BJ (cell line): ENCODE data around the gene PERCC1. TPM values are rescaled to one million over a fixed set of nuclear protein-coding genes. Genes with fewer than 3 reads are reported as not detected.

Experiments
- CTCF ChIA-PET: fragments of 350-600 bp; formaldehyde crosslinking; extraction: SDS; loops from one replicate; lab custom pipeline; 2021; ENCODE audit warnings: antibody characterized with exemption, inconsistent platforms; lab: Yijun Ruan, JAX
- POLR2A ChIA-PET: fragments of 300-600 bp; sonication (Branson Sonifier 250); formaldehyde crosslinking; extraction: SDS; loops from one replicate; lab custom pipeline; 2021; ENCODE audit warnings: antibody characterized with exemption; lab: Charles Lee
- DNase-seq: peaks from one replicate; pipeline ENCODE4 v3.0.0-alpha.2; 2011; ENCODE audit warnings: low read depth
- H3K27me3 ChIP-seq: 2 replicates; pipeline ENCODE4 v1.6.0; 2011; ENCODE audit warnings: low read length; ENCODE audit not compliant: control insufficient read depth, insufficient read depth
- H3K36me3 ChIP-seq: 2 replicates; pipeline ENCODE4 v1.5.1; 2011; ENCODE audit warnings: low read length; ENCODE audit not compliant: control insufficient read depth, insufficient read depth
- H3K4me3 ChIP-seq: 2 replicates; pipeline ENCODE4 v1.5.1; 2011; ENCODE audit warnings: low read depth, mild to moderate bottlenecking, control low read depth, low read length
- CTCF ChIP-seq: IDR thresholded peaks from 2 replicates; pipeline ENCODE4 v1.5.1; 2011; ENCODE audit warnings: low read depth, mild to moderate bottlenecking, control low read depth, inconsistent platforms, low read length, moderate library complexity; ENCODE audit not compliant: insufficient read depth
- polyA minus RNA-seq: library from RNA; depleted of rRNA, polyadenylated mRNA; stranded (reverse); fragments of >200 nt; gene quantifications from 2 replicates; pipeline ENCODE4 v1.2.3, GENCODE V29; 2011; rRNA and poly(A)+ RNA removed
- polyA plus RNA-seq: library from polyadenylated mRNA; depleted of rRNA; stranded (reverse); fragments of >200 nt; gene quantifications from 2 replicates; pipeline ENCODE4 v1.2.3, GENCODE V29; 2011; rRNA removed

PERCC1 gene
- polyA plus RNA-seq (not detected in 2 replicates), polyA minus RNA-seq (not detected in 2 replicates)

- ChIA-PET CTCF (no interaction called here), POLR2A (no interaction called here)
- no peaks in the 10 kb centered on the region for H3K27me3 ChIP-seq
- no peaks in the 10 kb centered on the region for H3K36me3 ChIP-seq
- no peak for DNase-seq
- TF ChIP-seq CTCF = no peak
- H3K4me3 ChIP-seq = no peak within 1 kb of the TSS
Measured at GRCh38 chr16:1430759-1431496, at the start of gene PERCC1. Gene PERCC1, plus strand, starts transcription at chr16:1431078. Its CDS starts 1,516 bp downstream, at chr16:1432594.

- TF ChIP-seq CTCF = no peak
- DNase-seq = no peak
- no peaks in the 10 kb centered on the region for H3K27me3 ChIP-seq
- CTCF ChIA-PET = no interaction called here
- POLR2A ChIA-PET = no interaction called here
- H3K36me3 ChIP-seq = peaks cover 14% of the 10 kb centered on the region
- no peak overlapping the region for H3K4me3 ChIP-seq
Measured at GRCh38 chr16:1381612-1382406, 49.1 kb upstream of the PERCC1 start.

- TF ChIP-seq CTCF = no peak
- DNase-seq = no peak
- peaks cover 15% of the 10 kb centered on the region for H3K36me3 ChIP-seq
- H3K4me3 ChIP-seq = no peak overlapping the region
- H3K27me3 ChIP-seq = no peaks in the 10 kb centered on the region
- ChIA-PET POLR2A (no interaction called here), CTCF (interaction anchor here (1.0 to 1.1 kb wide), 2 partner anchors 12 to 14 kb away, joined by 3 read pairs; no protein-coding TSS in a partner anchor)
Measured at GRCh38 chr16:1383556-1383955, 47.3 kb upstream of the PERCC1 start.

- Histone ChIP-seq H3K36me3 (peaks cover 19% of the 10 kb centered on the region), H3K27me3 (no peaks in the 10 kb centered on the region), H3K4me3 (no peak overlapping the region)
- POLR2A ChIA-PET = no interaction called here
- no peak for DNase-seq
- no peak for TF ChIP-seq CTCF
- CTCF ChIA-PET = no interaction called here
Measured at GRCh38 chr16:1385232-1385631, 45.6 kb upstream of the PERCC1 start.

GRCh38 chr16:1387331-1387730 is 43.5 kb upstream of the PERCC1 start:
- DNase-seq = no peak
- peaks cover 22% of the 10 kb centered on the region for H3K36me3 ChIP-seq
- TF ChIP-seq CTCF = no peak
- POLR2A ChIA-PET = no interaction called here
- no peaks in the 10 kb centered on the region for H3K27me3 ChIP-seq
- H3K4me3 ChIP-seq = no peak overlapping the region
- CTCF ChIA-PET = no interaction called here
